Measurements from ENCODE around the gene SLC3A2.

DNA sequence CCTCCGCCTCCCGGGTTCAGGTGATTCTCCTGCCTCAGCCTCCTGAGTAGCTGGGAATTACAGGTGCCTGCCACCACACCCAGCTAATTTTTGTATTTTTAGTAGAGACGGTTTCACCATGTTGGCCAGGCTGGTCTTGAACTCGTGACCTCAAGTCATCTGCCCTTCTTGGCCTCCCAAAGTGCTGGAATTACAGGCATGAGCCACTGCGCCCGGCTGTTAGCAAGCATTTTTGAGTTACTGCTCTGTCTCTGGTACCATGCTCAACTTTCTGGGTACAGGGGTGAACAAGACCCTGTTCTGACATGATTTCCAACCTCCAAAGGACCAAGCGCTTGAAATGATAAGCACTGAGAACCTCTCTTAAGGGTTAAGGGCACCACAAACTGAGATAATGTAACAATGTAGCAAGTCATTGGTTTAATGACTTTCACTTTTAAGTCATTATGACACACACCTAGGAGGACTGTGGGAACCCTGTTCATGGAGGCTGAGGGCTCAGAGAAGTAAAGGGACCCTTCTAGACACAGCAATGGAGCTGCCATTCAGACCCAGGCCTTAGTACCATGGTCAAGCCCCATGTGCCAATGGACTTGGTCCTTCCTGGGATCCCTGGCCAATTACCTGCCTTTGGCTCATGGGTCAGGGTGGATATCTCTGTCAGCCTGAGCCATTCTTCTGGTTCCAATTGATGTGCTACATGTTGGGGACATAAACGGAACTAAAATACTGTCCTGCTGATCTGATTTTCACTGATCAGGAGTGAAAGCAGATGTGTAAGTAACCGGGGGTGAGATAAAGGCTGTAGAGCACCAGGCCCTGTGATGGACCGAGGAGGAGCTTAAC lies 11.6 kb downstream of the SLC3A2 start:
- TF ChIP-seq, protein P1, sequence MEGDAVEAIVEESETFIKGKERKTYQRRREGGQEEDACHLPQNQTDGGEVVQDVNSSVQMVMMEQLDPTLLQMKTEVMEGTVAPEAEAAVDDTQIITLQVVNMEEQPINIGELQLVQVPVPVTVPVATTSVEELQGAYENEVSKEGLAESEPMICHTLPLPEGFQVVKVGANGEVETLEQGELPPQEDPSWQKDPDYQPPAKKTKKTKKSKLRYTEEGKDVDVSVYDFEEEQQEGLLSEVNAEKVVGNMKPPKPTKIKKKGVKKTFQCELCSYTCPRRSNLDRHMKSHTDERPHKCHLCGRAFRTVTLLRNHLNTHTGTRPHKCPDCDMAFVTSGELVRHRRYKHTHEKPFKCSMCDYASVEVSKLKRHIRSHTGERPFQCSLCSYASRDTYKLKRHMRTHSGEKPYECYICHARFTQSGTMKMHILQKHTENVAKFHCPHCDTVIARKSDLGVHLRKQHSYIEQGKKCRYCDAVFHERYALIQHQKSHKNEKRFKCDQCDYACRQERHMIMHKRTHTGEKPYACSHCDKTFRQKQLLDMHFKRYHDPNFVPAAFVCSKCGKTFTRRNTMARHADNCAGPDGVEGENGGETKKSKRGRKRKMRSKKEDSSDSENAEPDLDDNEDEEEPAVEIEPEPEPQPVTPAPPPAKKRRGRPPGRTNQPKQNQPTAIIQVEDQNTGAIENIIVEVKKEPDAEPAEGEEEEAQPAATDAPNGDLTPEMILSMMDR (conservative IDR thresholded peaks at IDR 0.05; ENCODE audit: low read length), result no peak
- no peak for TF ChIP-seq EZH2phosphoT487 (IDR thresholded peaks at IDR 0.05; ENCODE audit: borderline replicate concordance, low read depth, low read length)
